Skeletal muscle cell (primary cell): ENCODE measurements around the gene BCL2.

Source experiments
- DNase-seq: peaks from one replicate; pipeline ENCODE4 v3.0.0-alpha.2; 2010; ENCODE audit warnings: low read depth
- H3K4me3 ChIP-seq: 2 replicates; pipeline ENCODE4 v1.5.1; 2011; ENCODE audit warnings: low read depth, mild to moderate bottlenecking, control low read depth, low read length, moderate library complexity

BCL2 gene

GRCh38 chr18:63292831-63293683, 26.5 kb downstream of the BCL2 start:
- no peak for DNase-seq
- H3K4me3 ChIP-seq: no peak overlapping the region

- H3K4me3 ChIP-seq: no peak overlapping the region
- DNase-seq: no peak
Observed at GRCh38 chr18:63291278-63291677, 28.3 kb downstream of the BCL2 start.

- no peak for DNase-seq
- H3K4me3 ChIP-seq: no peak overlapping the region
Observed at GRCh38 chr18:63290821-63291200, 28.8 kb downstream of the BCL2 start.

DNA sequence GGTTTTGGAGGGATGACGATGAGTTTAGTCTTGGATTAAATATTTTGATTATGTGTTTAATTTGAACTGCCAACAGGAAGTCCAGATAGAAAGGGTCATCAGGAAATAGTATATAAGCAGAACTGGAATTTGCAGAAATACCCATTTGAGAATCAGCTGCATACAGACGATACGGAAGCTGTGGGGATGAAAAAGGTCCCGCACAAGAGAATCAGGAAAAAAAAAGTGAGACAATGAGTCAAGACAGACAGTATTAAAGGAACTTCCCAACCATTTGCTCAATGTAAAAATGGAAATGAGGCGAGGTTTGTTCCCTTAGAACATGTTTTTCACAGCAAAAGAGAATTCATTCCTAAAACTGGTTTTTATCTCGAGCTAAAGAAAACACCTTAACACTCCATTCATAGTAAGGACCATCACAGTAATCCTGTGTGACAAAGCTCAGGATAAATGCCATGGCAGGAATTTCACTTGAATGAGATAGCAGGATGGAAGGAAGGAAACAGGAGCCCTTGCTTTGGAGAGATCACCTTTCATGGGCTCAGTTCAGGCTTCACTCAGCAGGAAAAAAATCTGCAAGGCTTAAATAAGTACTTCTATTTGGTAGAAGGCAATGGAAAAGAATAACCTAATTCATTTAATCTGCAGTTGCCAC, 29.3 kb downstream of the BCL2 start:
- H3K4me3 ChIP-seq: no peak overlapping the region
- DNase-seq: no peak

GRCh38 chr18:63288311-63288710, 31.3 kb downstream of the BCL2 start:
- H3K4me3 ChIP-seq: no peak overlapping the region
- DNase-seq: no peak

- no peak overlapping the region for H3K4me3 ChIP-seq
- DNase-seq: no peak
Observed at GRCh38 chr18:63287691-63288220, 31.8 kb downstream of the BCL2 start.

GRCh38 chr18:63286926-63287325, 32.6 kb downstream of the BCL2 start:
- no peak overlapping the region for H3K4me3 ChIP-seq
- DNase-seq: no peak

GRCh38 chr18:63284827-63285733, 34.5 kb downstream of the BCL2 start:
- H3K4me3 ChIP-seq: no peak overlapping the region
- no peak for DNase-seq

DNA sequence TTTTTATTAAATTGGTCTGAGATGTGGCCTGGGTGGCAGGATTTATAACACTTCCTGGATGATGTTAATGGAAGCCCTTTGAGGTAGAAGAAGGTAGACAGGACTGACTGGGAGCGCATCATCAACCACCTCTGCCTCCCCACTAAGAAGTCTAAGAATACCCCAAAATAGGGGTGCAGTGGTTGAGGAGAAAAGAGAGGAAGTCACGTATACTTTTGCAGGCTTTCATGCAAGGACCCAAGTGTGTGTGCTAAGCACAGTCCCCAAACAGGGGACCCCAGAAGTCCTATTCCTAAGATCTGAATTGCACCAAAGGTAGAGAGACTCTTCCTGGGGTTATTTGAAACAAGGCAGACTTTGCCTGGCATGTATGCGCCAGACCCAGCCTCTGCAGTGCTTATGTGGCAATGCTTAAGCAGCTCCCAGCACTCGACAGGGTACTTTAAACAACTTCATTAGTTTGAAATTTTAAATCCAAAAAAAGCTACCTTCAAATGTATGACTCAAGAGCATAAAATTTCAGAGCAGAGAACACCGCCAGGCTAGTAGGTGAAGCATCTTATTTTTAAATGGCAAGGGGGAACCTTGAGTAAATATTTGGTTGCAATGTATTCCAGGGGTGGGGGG, 35.3 kb downstream of the BCL2 start:
- DNase-seq: no peak
- H3K4me3 ChIP-seq: no peak overlapping the region

DNA sequence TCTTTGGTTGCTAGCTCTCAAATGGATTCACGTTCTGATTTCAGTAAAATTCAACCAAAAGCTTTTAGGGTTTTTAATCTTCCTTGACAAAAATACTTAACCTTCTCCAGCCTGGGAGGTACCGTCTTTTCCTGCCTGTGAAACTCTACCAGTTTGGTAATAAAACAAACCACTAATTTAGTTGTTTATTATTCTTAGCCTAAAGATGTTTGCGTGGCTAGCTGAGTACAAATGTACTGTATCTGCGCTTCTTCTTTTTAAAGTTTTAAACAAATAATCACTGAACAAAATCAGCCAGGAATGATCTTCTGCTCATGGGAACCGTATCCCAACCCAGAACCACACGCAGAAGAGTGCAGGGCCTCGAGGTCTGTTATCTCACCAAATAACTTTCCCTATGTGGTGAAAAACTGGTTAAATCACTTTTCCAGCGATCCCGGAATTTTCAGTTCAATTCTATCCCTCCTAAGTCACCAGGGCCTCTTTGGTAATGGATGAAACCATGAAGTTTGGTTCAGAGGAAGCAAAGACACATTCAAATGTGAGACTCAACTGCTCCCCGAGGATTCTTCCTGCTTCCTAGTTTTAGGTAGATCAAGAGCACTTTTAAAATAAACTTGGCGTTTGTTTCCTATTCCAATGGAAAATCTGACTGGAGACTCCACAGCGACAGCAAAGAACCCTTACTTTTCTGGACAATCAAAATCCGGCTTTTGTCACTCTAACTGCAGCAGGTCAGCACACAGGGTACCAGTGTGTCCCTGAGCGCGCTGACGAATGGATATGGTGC, 36.1 kb downstream of the BCL2 start:
- no peak for DNase-seq
- no peak overlapping the region for H3K4me3 ChIP-seq

DNA sequence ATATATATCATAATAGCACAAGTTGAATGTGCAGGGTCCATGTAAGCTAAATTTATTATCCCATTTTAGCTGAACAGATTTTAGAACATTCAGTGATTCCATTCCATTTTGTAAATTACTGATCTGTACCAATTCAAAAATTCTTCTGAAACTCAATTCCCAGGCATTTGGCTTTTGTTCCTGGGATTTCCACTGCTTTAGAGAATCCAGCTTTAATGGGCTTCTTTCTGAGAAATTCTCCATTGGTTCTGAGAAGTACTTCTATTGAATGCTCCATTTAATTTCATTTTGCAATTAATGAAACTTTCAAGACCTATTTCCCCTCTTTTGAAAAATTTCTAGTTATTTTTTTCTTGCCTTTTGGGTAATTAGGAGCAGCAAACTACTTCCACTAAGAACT, 36.8 kb downstream of the BCL2 start:
- no peak for DNase-seq
- no peak overlapping the region for H3K4me3 ChIP-seq

DNA sequence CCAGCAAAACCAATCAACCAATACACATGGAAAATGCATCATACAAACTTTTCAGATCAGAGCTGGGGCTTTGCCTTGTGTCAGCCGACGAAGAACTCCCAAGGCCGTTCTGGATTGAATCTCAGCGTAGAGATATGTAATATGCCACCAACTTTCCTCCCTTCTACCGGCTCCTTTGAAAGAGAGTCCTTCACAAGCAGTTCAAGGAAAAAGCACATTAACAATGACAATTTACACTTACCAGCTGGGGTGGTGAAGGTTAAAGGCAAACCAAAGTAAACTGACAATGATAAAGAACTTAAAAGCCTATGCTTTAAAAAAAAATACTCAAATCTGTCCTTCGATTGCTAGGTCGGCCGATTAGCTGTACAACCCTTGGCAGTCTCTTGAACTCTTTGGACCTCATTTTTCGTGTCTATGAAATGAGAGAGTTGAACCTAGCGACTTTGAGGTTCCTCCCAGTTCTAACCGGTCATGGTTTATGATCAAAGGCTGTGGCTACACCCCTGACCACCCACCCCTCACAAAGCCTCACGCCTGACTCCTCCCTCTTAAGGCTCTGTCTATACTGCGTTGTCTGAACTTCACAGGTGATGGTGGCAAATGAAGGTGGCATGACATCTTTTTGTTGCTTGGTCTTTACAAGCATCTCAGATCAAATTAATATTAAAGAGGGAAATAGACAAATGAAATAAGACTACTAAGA, 46.2 kb downstream of the BCL2 start:
- no peak for DNase-seq
- no peak overlapping the region for H3K4me3 ChIP-seq

- H3K4me3 ChIP-seq: no peak overlapping the region
- no peak for DNase-seq
Observed at GRCh38 chr18:63272638-63273037, 46.9 kb downstream of the BCL2 start.

DNA sequence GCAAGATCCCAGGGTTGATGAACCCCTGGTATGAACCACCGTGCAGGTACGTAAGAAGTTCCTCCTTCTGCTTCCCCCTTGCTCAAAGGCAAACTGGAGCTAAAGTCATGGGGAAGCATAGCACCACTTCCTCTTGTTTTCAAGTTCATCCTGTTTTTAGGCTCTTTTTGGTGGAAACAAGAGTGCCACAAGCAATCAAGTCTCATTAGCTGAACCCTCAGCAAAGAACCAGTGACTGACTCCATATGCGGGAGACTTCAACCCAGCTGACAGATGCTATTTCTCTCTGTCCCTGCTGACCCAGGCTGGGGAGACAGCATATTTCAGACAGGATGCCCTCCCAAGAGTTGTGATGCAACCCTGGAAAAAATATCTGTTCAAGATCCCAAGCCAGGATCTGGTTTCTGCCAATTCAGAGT, 47.7 kb downstream of the BCL2 start:
- no peak overlapping the region for H3K4me3 ChIP-seq
- DNase-seq: no peak

DNA sequence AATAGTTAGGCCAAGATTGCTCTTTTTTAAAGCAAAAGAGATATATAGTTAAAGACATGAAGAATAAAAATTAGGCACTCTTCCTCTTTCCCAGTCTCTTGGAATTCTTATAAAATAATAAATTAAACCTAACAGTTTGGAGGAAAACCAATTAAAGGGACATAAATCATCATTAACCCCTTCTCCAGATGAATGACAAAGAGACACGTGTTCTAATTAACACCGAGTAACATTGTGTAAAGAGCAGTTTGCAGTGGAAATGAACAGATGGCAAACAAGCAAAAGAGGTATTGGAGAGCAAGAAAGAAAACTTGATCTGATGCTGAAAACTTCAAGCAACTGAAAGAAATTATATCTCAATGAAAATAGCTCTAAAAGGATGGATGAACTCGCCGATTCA, 48.4 kb downstream of the BCL2 start:
- no peak for DNase-seq
- no peak overlapping the region for H3K4me3 ChIP-seq

DNA sequence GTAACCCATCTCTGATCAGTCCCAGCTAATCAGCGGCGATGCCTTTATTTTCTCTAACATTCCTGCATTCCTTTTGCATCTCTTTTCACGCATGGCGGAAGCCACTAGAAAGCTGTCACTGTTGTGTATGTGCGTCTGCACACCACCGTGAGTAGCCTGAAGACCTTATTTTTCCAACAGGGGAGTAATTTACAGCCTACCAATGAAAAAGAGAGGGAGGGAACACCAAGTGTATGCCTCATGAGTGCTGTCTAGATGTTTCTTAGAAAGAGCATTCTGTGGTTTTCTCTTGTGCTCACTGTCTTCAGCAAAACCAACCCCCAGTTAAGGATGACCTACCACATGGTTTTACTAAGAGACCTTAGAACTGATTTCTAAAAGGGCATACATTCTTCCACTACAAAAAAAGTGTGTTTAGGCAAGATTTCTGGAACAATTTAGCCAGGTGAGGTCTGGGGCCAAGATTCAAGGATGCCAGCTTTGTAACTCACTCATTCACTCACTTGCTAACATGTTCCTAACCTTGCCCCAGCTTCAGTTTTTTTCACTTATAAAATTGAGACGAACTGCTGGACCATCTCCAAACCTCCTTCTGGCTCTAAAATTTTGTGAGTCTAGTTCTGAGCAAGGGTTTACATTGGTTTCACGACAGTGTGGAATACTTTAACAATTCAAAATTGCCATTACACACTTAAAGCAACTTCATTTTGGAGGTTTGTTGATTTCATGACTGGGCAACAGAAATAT, 51.4 kb downstream of the BCL2 start:
- no peak for DNase-seq

More for the DNA sequence above, 51.4 kb downstream of the BCL2 start:
- H3K4me3 ChIP-seq: no peak overlapping the region
